Spinal cord (tissue), 10 donors: ENCODE results near the gene UTY. TPM values are rescaled to one million over a fixed set of nuclear protein-coding genes. Genes with fewer than 3 reads are reported as not detected.
"Not testable (repeated sequence)": the region's sequence is repeated elsewhere in the genome, so short reads cannot be mapped to it uniquely, and the experiment has no call there.

ENCODE experiments used
- DNase-seq, 6 donors: peaks; one replicate each; pipeline versions ENCODE4 v3.0.0 to v3.0.0-alpha.2; 2013 to 2015; ENCODE audit warnings: low spot score in 6 of 6, low read depth in 4 of 6
- H3K27ac ChIP-seq: one replicate; pipeline ENCODE4 v1.5.1; 2013; ENCODE audit warnings: low read depth, low read length, control low read depth
- H3K27me3 ChIP-seq: one replicate; pipeline ENCODE4 v1.6.1; 2013; ENCODE audit warnings: low read length; ENCODE audit not compliant: control insufficient read depth, insufficient read depth
- H3K36me3 ChIP-seq: one replicate; pipeline ENCODE4 v1.6.1; 2013; ENCODE audit warnings: low read length; ENCODE audit not compliant: control insufficient read depth, insufficient read depth
- H3K4me1 ChIP-seq: one replicate; pipeline ENCODE4 v1.6.1; 2013; ENCODE audit warnings: low read length; ENCODE audit not compliant: control insufficient read depth, insufficient read depth
- H3K4me3 ChIP-seq: one replicate; pipeline ENCODE4 v1.5.1; 2013; ENCODE audit warnings: low read depth, low read length, control low read depth
- H3K9me3 ChIP-seq: one replicate; pipeline ENCODE4 v1.6.1; 2013; ENCODE audit warnings: low read length; ENCODE audit not compliant: control insufficient read depth, insufficient read depth
- WGBS: methylation state at CpG from one replicate; pipeline ENCODE4 v1.1.5; 2013; ENCODE audit warnings: missing lambda C conversion rate; ENCODE audit not compliant: insufficient coverage; 5-methylcytosine and 5-hydroxymethylcytosine counted together
- polyA plus RNA-seq, 2 donors: library from polyadenylated mRNA; unstranded; fragments of 120-200 nt; gene quantifications; one replicate each; pipeline ENCODE4 v1.2.1, GENCODE V29; 2013; ENCODE audit not compliant: insufficient read length in 2 of 2
- total RNA-seq, 2 donors: library from RNA; depleted of rRNA in 1 of 2; stranded (reverse); fragments of 120-200 nt in 1 of 2; fragments of >200 nt in 1 of 2; gene quantifications; one replicate each; pipeline versions ENCODE4 v1.2.3 to v1.2.4, GENCODE V29; 2013 to 2014
- donor health status: healthy.

Gene UTY
- total and polyA plus RNA-seq, 4 donors: 10.3 to 11.9 TPM; not detected in 2

GRCh38 chrY:13330651-13331050, 149.2 kb downstream of the UTY start:
- no CpG with 5 or more reads among the region's 2 CpGs for WGBS
- no peaks in the 10 kb centered on the region for H3K9me3 ChIP-seq
- H3K4me3 ChIP-seq: no peak overlapping the region
- no peak overlapping the region for H3K27ac ChIP-seq
- no peaks in the 10 kb centered on the region for H3K4me1 ChIP-seq
- H3K27me3 ChIP-seq: no peaks in the 10 kb centered on the region
- DNase-seq: no peak
- no peaks in the 10 kb centered on the region for H3K36me3 ChIP-seq

GRCh38 chrY:13312966-13313365, 166.9 kb downstream of the UTY start:
- no peak overlapping the region for H3K27ac ChIP-seq
- H3K36me3 ChIP-seq: no peaks in the 10 kb centered on the region
- H3K4me3 ChIP-seq: no peak overlapping the region
- no peaks in the 10 kb centered on the region for H3K4me1 ChIP-seq
- no CpG with 5 or more reads among the region's 1 CpG for WGBS
- no peaks in the 10 kb centered on the region for H3K27me3 ChIP-seq
- no peak for DNase-seq
- no peaks in the 10 kb centered on the region for H3K9me3 ChIP-seq

GRCh38 chrY:13307959-13308358, 171.9 kb downstream of the UTY start:
- H3K4me1 ChIP-seq: no peaks in the 10 kb centered on the region
- H3K4me3 ChIP-seq: no peak overlapping the region
- no peak overlapping the region for H3K27ac ChIP-seq
- H3K27me3 ChIP-seq: no peaks in the 10 kb centered on the region
- WGBS: no CpG with 5 or more reads among the region's 2 CpGs
- no peaks in the 10 kb centered on the region for H3K9me3 ChIP-seq
- DNase-seq: no peak
- H3K36me3 ChIP-seq: no peaks in the 10 kb centered on the region

- Histone ChIP-seq H3K27ac (no peak overlapping the region), H3K9me3 (no peaks in the 10 kb centered on the region), H3K4me1 (no peaks in the 10 kb centered on the region), H3K36me3 (no peaks in the 10 kb centered on the region), H3K27me3 (no peaks in the 10 kb centered on the region), H3K4me3 (no peak overlapping the region)
- WGBS: no CpG with 5 or more reads among the region's 4 CpGs
- no peak for DNase-seq
Observed at GRCh38 chrY:13300795-13301194, 179.0 kb downstream of the UTY start.

- Histone ChIP-seq H3K27ac (no peak overlapping the region), H3K4me1 (no peaks in the 10 kb centered on the region), H3K9me3 (no peaks in the 10 kb centered on the region), H3K36me3 (no peaks in the 10 kb centered on the region), H3K27me3 (no peaks in the 10 kb centered on the region), H3K4me3 (no peak overlapping the region)
- DNase-seq: no peak
- WGBS: no CpG with 5 or more reads among the region's 3 CpGs
Observed at GRCh38 chrY:13299411-13299810, 180.4 kb downstream of the UTY start.

GRCh38 chrY:13296176-13296890, 183.5 kb downstream of the UTY start:
- Histone ChIP-seq H3K27me3 (no peaks in the 10 kb centered on the region), H3K4me1 (no peaks in the 10 kb centered on the region), H3K36me3 (no peaks in the 10 kb centered on the region), H3K27ac (no peak overlapping the region), H3K4me3 (no peak overlapping the region), H3K9me3 (no peaks in the 10 kb centered on the region)
- WGBS: no CpG with 5 or more reads among the region's 4 CpGs
- no peak for DNase-seq

- Histone ChIP-seq H3K27me3 (no peaks in the 10 kb centered on the region), H3K27ac (no peak overlapping the region), H3K4me1 (no peaks in the 10 kb centered on the region), H3K36me3 (no peaks in the 10 kb centered on the region), H3K9me3 (no peaks in the 10 kb centered on the region), H3K4me3 (no peak overlapping the region)
- WGBS: no CpG with 5 or more reads among the region's 2 CpGs
- no peak for DNase-seq
Observed at GRCh38 chrY:13295026-13295425, 184.8 kb downstream of the UTY start.

- WGBS: no CpG with 5 or more reads among the region's 1 CpG
- Histone ChIP-seq H3K9me3 (no peaks in the 10 kb centered on the region), H3K27me3 (no peaks in the 10 kb centered on the region), H3K36me3 (no peaks in the 10 kb centered on the region), H3K4me3 (no peak overlapping the region), H3K4me1 (no peaks in the 10 kb centered on the region), H3K27ac (no peak overlapping the region)
- DNase-seq: no peak
Observed at GRCh38 chrY:13291199-13291598, 188.6 kb downstream of the UTY start.

GRCh38 chrY:13282151-13283054, 197.4 kb downstream of the UTY start:
- H3K27ac ChIP-seq, H3K9me3 ChIP-seq, H3K27me3 ChIP-seq, H3K36me3 ChIP-seq, DNase-seq, H3K4me3 ChIP-seq, H3K4me1 ChIP-seq: not testable (repeated sequence)
- no CpG with 5 or more reads among the region's 15 CpGs for WGBS

- DNase-seq: no peak
- H3K4me1 ChIP-seq: no peaks in the 10 kb centered on the region
- no peaks in the 10 kb centered on the region for H3K9me3 ChIP-seq
- no peaks in the 10 kb centered on the region for H3K27me3 ChIP-seq
- no peaks in the 10 kb centered on the region for H3K36me3 ChIP-seq
- WGBS: no CpG with 5 or more reads among the region's 2 CpGs
- H3K27ac ChIP-seq: no peak overlapping the region
- H3K4me3 ChIP-seq: no peak overlapping the region
Observed at GRCh38 chrY:13279561-13279960, 200.3 kb downstream of the UTY start.
